Panc1 (cell line): ENCODE results near the gene AUNIP.

Experiments used
- CTCF ChIP-seq: fragments of 450-650 bp; IDR thresholded peaks from 2 replicates; pipeline ENCODE4 v1.5.1; 2017; ENCODE audit warnings: mild to moderate bottlenecking
- POLR2AphosphoS5 ChIP-seq: IDR thresholded peaks from 2 replicates; pipeline ENCODE4 v1.6.1; 2012; ENCODE audit warnings: mild to moderate bottlenecking, low read depth, low read length, moderate library complexity
- REST ChIP-seq, 2 experiments: IDR thresholded peaks; 2 replicates each; pipeline ENCODE4 v1.6.1; 2011 to 2012; ENCODE audit warnings: low read depth in 2 of 2, control low read depth in 1 of 2, low read length in 1 of 2, mild to moderate bottlenecking in 1 of 2, moderate library complexity in 1 of 2; ENCODE audit not compliant: insufficient read depth in 1 of 2
- SIN3A ChIP-seq: IDR thresholded peaks from 2 replicates; pipeline ENCODE4 v1.6.1; 2012; ENCODE audit warnings: low read depth, mild to moderate bottlenecking, low read length, moderate library complexity, borderline replicate concordance; ENCODE audit not compliant: insufficient read depth
- TCF7L2 ChIP-seq: IDR thresholded peaks from 2 replicates; pipeline ENCODE4 v1.6.1; 2011; ENCODE audit warnings: mild to moderate bottlenecking, low read depth, low read length, inconsistent platforms

- no peak for TF ChIP-seq CTCF
- TF ChIP-seq TCF7L2: no peak
- TF ChIP-seq SIN3A: no peak
- TF ChIP-seq POLR2AphosphoS5: no peak
- TF ChIP-seq REST (IDR thresholded peaks at IDR 0.05; ENCODE audit: insufficient read depth in 1 of 2, low read depth in 2 of 2, low read length in 1 of 2): no peak
Observed at GRCh38 chr1:25804964-25805862, 54.0 kb downstream of the AUNIP start.
